Measurements from ENCODE around the gene MYLK4.

The MYLK4 gene

DNA sequence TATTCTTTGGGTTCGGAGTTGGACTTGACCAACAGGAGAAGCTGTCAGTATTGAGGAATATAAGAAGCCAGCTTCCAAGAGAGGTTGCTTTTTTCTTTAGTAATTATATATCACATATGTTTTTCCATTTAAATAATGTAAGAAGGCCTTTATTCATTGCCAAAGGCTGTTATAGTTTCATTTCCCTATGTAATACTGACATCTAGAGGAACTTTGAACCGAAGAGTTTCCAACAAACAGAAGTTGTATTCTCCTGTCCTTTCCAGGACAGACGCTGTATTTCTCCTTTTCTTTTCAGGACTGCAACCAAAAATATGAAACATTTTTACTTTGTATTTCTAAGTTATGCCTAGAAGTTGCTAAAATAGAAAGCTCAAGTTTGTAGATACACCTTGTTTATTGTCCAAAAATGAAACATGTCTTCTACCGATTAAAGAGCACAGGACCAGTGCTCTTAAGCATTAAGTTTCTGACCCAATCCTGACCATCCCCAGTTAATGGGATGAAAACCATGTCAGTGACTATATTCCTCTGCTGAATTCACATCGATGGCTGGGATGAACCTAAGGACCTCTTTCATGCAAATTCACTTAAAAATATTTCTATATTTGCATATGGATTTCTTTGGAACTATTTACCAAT, 55.1 kb downstream of the MYLK4 start:
- H3K27ac Mint-ChIP-seq = no peak overlapping the region
- no peak for DNase-seq
- no peaks in the 10 kb centered on the region for H3K4me1 Mint-ChIP-seq (ENCODE audit: low read depth)
- no peak overlapping the region for H3K4me3 Mint-ChIP-seq
- no peaks in the 10 kb centered on the region for H3K9me3 Mint-ChIP-seq
- peaks cover 10% of the 10 kb centered on the region for H3K27me3 Mint-ChIP-seq
- H3K36me3 Mint-ChIP-seq (ENCODE audit: low read depth) = no peaks in the 10 kb centered on the region

DNA sequence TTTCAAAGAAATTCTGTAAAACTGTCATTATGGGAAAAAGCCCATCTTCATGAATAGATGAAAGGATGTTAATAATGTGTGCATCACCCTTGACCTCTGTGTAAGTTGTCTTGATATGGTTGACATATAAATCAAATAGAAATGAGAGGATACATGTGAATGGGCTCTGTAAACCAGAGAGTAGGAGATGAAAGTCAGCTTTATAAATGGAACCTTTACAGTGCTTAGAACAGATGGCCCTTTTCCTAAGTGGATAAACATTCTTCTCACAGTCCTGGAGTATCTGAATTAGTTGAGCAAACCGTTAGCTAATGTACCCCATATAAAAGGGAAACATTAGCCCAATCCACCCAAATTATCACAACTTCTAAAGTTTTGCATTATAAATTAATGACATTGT, 57.5 kb downstream of the MYLK4 start:
- Mint-ChIP-seq H3K4me3 (no peak overlapping the region), H3K4me1 (ENCODE audit: low read depth) (no peaks in the 10 kb centered on the region), H3K27me3 (peaks cover 2% of the 10 kb centered on the region), H3K9me3 (no peaks in the 10 kb centered on the region), H3K36me3 (ENCODE audit: low read depth) (no peaks in the 10 kb centered on the region), H3K27ac (no peak overlapping the region)
- DNase-seq = no peak

DNA sequence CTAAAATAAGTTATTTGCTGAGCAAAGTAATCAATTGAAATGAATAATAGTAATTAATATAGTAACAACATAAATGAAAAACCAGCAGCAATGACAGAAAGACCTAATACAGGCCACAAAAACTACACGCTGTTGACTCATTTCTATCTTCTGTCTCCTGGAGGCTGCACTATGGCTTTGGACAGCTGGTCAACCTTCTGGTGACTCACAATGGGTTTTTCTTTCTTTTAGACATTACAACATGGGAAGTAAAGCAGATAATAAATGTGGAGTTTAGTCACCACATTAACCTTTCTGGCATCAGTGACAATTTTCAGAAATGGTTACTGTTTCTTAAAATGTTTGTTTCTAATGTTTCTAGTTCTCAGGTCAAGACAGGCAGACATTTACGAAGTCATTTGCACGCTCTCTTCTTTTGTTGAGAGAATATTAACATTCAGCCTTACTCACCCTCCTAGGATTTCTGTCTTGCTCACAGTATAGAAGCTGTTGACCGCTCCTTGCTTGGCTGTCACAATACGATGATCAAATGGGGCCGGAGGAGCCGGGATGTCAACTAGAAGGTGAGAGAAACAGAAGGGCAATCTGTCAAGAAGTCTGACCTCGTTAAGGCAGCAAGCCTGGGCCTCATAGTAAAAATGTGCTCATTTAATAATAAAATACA, 62.2 kb downstream of the MYLK4 start:
- H3K27ac Mint-ChIP-seq = no peak overlapping the region
- H3K27me3 Mint-ChIP-seq = no peaks in the 10 kb centered on the region
- H3K4me3 Mint-ChIP-seq = no peak overlapping the region
- no peak for DNase-seq
- no peaks in the 10 kb centered on the region for H3K4me1 Mint-ChIP-seq (ENCODE audit: low read depth)
- H3K9me3 Mint-ChIP-seq = no peaks in the 10 kb centered on the region
- H3K36me3 Mint-ChIP-seq (ENCODE audit: low read depth) = no peaks in the 10 kb centered on the region

DNA sequence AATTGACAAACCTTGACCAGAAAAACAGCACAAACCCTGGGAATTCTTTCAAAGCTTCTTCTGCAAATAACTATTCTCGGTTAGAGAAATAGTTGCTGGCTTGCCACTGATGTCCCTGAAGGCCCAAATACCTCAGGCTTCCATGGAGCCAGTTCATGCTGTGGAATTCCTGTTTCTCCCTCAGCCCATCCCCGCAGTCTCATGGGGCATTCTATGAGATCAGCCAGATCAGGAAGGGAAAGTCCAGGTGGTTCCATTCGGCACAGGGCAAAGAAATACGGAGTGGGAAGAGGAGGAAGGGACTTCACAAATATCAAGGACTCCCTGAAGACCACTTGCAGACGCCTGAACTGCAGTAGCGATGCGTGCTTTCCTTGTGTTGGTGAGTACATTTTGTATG, 63.3 kb downstream of the MYLK4 start:
- Mint-ChIP-seq H3K4me3 (no peak overlapping the region), H3K9me3 (no peaks in the 10 kb centered on the region), H3K36me3 (ENCODE audit: low read depth) (no peaks in the 10 kb centered on the region), H3K27me3 (no peaks in the 10 kb centered on the region), H3K4me1 (ENCODE audit: low read depth) (no peaks in the 10 kb centered on the region), H3K27ac (no peak overlapping the region)
- DNase-seq = no peak

DNA sequence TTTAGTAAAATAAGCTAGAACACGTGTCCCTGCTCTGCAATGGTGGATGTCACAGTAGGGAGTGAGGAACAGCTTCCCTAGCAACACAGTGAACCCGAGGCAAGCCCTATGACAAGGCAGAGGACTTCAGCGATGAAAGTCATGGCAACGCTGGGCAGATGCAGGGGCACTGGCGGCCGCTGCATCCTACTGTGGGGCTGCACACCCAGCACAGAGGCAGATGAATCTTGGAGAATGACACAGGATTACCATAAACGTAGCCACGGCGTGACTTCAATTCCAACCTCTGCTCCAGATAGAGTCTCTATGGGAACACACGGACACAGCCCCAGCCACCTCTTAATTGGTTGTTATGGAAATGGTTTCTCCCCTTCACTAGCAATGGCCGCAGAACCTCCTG, 64.2 kb downstream of the MYLK4 start:
- Mint-ChIP-seq H3K27ac (no peak overlapping the region), H3K9me3 (no peaks in the 10 kb centered on the region), H3K4me3 (no peak overlapping the region), H3K36me3 (ENCODE audit: low read depth) (no peaks in the 10 kb centered on the region), H3K27me3 (no peaks in the 10 kb centered on the region), H3K4me1 (ENCODE audit: low read depth) (no peaks in the 10 kb centered on the region)
- DNase-seq = no peak

DNA sequence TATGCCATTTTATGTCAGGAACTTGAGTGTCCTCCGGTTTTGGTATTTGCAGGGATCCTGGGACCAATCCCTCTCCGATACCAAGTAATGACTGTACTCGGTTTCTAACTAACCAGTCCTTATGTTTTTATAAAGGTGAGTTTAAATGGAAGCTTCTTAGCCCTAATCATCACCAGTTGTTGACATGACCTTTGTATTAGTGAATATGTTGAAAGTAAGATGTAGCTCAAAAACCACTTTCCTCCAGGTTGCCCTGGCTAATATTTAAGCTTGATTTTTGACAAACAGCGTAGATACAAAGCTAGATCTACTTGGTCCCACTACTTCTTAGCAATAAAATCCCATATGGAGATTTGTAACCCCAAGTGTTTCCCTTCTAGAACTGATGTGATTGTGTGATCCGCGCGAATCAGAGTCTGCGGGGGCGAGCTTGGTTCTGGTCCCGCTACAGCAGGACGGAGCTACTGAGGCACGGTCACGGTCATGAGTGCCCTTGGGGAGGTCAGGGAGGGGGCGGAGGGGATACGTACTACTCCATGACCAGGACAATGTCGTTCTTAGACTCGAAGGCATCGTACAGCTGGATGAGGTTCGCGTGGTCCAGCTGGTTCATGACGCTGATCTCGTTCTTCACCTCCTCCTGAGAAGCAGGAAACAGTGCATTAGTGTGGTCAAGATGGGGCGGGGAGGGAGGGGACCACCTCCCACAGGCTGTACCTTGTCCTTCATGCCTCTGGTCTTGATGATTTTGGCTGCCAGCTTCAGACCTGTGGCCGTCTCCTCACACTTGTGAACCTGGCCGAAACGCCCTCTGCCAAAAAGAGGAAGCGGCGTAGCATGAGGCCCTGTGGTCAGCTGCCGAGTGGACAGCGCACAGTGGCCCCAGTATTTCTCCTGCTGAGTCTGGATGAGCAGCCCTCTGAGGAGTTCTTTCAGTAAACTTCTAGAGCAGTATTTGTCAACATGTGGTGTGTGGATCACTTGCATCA, 65.7 kb downstream of the MYLK4 start:
- Mint-ChIP-seq H3K9me3 (no peaks in the 10 kb centered on the region), H3K27ac (no peak overlapping the region), H3K27me3 (no peaks in the 10 kb centered on the region)

DNA sequence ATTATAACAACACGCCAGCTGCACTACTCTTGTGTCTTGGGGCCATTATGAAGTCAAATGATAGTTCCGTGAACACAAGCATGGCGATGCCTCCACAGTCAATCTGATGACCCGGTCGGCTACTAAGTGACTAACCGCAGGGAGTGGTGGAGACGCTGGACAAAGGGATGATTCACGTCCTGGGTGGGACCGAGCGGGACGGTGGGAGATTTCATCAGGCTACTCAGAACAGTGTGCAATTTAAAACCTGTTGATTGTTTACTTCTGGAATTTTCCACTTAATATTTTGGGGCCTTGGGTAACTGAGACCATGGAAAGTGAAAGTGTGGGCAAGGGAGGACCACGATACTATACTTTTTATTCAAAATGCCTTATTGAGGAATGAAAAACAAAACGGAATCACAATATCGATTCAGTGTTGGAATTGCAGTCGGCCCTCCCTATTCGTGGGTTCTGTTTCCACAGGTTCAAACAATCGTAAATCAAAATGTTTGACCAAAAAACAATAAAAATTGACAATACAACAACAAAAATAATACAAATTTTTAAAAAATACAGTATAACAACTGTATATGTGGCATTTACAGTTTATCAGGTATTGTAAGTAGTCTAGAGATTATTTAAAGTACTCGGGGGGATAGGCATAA, 66.5 kb downstream of the MYLK4 start:
- Mint-ChIP-seq H3K27me3 (no peaks in the 10 kb centered on the region), H3K4me3 (no peak overlapping the region), H3K4me1 (ENCODE audit: low read depth) (no peaks in the 10 kb centered on the region), H3K27ac (no peak overlapping the region), H3K36me3 (ENCODE audit: low read depth) (no peaks in the 10 kb centered on the region), H3K9me3 (no peaks in the 10 kb centered on the region)
- no peak for DNase-seq

More for the DNA sequence above, 65.7 kb downstream of the MYLK4 start:
- Mint-ChIP-seq H3K36me3 (ENCODE audit: low read depth) (no peaks in the 10 kb centered on the region), H3K4me1 (ENCODE audit: low read depth) (no peaks in the 10 kb centered on the region), H3K4me3 (no peak overlapping the region)
- DNase-seq = no peak

DNA sequence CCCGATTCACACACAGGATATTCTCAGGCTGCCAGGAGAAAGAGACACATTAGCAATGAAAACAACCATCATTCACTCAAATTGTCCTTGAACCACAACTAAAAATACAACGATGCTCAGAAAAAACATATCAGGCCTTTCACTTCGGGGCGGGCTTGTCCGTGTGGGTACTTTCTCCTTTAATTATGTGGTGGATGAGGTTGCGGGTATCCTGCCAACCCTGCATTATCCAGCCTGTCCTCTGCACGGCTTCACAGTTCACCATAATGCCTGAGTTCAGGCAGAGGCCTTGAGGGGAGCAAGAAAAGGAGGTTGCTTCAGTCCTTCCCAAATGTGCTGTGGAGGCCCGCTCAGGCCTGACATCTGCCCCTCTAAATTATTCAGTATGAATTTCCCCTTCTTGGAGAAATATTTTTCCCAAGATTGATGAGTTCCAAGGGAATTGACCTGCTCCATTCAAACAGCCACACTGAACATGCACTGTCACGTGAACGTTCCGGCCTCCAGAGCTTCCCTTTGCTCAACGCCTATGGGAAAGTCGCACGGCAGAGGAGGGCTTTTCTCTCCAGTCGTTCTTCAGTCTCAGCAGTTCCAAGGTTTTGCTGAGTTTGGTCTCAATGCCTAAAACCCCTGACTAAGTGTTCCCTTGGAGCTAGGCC, 70.3 kb downstream of the MYLK4 start:
- DNase-seq = no peak
- Mint-ChIP-seq H3K4me1 (ENCODE audit: low read depth) (no peaks in the 10 kb centered on the region), H3K4me3 (no peak overlapping the region), H3K9me3 (no peaks in the 10 kb centered on the region), H3K36me3 (ENCODE audit: low read depth) (no peaks in the 10 kb centered on the region), H3K27ac (no peak overlapping the region), H3K27me3 (no peaks in the 10 kb centered on the region)

DNA sequence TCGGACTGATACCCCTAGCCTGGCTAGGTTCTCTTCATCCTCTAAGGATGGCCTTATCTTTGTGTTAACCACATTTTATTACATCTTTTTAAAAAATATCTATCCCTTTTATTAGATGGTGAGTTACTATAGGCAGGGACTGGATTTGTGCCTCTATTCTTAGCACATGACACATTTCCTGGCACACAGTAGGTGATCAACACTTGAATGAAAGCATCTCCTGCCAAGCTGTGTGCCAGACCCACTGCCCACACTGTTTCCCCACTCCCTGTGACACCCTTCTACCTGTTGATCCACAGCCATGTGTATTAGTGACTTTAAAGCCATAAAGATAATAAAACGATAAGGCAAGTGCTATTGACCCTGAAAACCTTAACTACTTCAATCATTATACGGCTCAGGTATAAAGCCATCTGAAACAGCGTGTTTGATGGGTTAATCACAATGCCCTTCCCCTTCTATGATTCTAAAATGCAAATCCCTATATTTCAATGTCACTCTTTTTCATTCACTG, 73.6 kb downstream of the MYLK4 start:
- no peaks in the 10 kb centered on the region for H3K9me3 Mint-ChIP-seq
- no peaks in the 10 kb centered on the region for H3K27me3 Mint-ChIP-seq
- H3K4me1 Mint-ChIP-seq (ENCODE audit: low read depth) = no peaks in the 10 kb centered on the region
- no peak for DNase-seq
- H3K27ac Mint-ChIP-seq = no peak overlapping the region
- no peak overlapping the region for H3K4me3 Mint-ChIP-seq
- H3K36me3 Mint-ChIP-seq (ENCODE audit: low read depth) = no peaks in the 10 kb centered on the region

DNA sequence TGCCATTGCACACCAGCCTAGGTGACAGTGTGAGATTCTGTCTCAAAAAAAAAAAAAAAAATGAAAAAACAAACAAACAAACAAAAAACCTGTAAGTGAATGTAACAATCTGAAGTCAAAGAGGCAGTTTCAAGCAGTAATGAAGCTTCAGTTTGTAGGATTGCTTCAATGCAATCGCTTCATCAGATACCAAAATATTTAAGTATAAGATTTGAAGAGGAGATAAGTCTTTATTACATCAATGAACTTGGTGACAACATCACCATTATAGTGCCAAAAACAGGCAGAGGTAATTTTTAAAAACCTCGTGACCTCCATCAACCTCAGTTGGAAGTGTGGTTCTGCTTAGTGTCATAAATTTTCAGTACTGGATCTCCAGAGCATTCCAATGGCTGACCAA, 74.7 kb downstream of the MYLK4 start:
- Mint-ChIP-seq H3K27me3 (no peaks in the 10 kb centered on the region), H3K4me3 (no peak overlapping the region), H3K27ac (no peak overlapping the region), H3K36me3 (ENCODE audit: low read depth) (no peaks in the 10 kb centered on the region), H3K4me1 (ENCODE audit: low read depth) (no peaks in the 10 kb centered on the region), H3K9me3 (no peaks in the 10 kb centered on the region)
- DNase-seq = no peak

DNA sequence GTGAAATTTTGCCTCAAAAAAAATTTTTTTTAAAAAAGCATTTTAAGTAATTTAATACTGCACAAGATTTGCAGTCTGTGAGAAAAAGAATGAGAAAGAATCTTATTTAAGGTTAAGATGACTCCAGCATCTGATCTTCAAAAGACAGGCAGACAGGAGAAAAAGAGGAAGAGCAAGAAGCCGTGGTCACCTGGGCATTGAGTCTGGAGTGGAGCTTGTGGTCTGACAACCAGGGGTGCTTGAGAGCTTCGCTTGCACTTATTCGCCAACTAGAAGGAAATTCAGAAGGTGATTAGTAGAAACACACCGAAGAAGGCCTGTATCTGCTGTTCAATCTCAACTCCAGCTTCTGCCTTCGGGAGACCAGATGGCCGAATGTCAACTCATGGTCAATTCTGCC, 75.9 kb downstream of the MYLK4 start:
- no peaks in the 10 kb centered on the region for H3K27me3 Mint-ChIP-seq
- H3K27ac Mint-ChIP-seq = no peak overlapping the region
- H3K4me1 Mint-ChIP-seq (ENCODE audit: low read depth) = no peaks in the 10 kb centered on the region
- no peak for DNase-seq
- H3K4me3 Mint-ChIP-seq = no peak overlapping the region
- H3K36me3 Mint-ChIP-seq (ENCODE audit: low read depth) = no peaks in the 10 kb centered on the region
- H3K9me3 Mint-ChIP-seq = no peaks in the 10 kb centered on the region

DNA sequence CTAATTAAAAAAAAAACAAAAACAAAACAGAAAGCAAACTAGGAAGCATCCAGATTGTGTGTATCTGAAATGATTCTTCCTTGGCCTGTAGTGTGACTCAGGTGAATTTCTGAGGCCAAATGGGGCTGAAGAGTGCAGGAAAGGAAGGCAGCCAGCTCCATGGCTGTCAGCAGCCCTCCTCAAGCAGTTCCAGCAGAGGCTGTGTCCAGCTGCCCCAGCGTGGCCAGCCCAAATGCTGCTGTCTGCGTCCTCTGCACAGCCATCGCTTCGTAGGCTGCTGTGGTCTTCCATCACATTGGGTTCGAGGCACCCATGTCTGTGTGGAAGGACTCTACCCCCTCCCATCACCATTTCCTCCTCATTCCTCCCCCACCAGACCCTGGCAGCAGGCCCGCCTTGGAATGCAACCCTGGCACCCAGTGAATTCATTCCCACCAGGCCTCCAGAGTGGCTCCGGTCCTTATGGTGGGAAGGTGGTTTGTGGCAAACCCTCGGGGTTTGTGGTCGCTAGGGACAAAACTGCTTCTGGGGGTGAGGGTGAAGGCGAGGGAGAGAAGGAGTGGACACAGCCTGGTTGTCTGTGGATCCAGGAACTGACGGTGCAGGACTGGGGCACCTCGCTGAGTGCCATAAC, 81.5 kb downstream of the MYLK4 start:
- Mint-ChIP-seq H3K4me1 (ENCODE audit: low read depth) (no peaks in the 10 kb centered on the region), H3K36me3 (ENCODE audit: low read depth) (no peaks in the 10 kb centered on the region), H3K27ac (no peak overlapping the region), H3K27me3 (peaks cover 9% of the 10 kb centered on the region), H3K9me3 (no peaks in the 10 kb centered on the region), H3K4me3 (no peak overlapping the region)
- DNase-seq = no peak

DNA sequence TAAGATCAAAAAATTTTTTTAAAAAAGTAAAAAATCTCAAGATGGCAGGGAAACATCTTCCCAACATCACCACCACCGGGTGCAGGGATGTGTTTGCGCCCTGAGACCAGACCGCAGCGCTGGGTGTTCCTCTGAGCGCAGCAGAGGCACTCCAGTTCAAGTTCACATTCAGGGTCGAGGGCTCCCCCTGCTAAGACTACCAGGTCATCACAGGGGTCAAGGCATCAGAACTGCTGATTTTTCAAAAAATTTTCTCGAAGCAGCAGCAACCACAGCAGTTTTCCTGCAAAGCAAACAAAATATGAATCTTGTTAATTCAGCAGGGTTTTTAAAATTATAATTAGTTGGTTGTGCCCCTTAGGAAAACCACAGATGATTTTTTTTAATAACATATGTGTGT, 83.1 kb downstream of the MYLK4 start:
- peaks cover 10% of the 10 kb centered on the region for H3K27me3 Mint-ChIP-seq
- peaks cover 4% of the 10 kb centered on the region for H3K9me3 Mint-ChIP-seq
- no peak overlapping the region for H3K27ac Mint-ChIP-seq
- DNase-seq = no peak
- H3K4me3 Mint-ChIP-seq = no peak overlapping the region
- H3K4me1 Mint-ChIP-seq (ENCODE audit: low read depth) = peaks cover 5% of the 10 kb centered on the region
- no peaks in the 10 kb centered on the region for H3K36me3 Mint-ChIP-seq (ENCODE audit: low read depth)

Data from activated T-cell treated with anti-CD3 and anti-CD28 coated beads, Interleukin-2, amount 50 U/mL, for 24 hours (primary cell).